HL-60/S4 treated with retinoic acid at 250 ng/mL for 4 days and 3 days (cell line): ENCODE data around the gene SMOC1.

Experiments
- in situ Hi-C: fragments of 300-500 bp; cut with MboI; formaldehyde crosslinking; loops from 2 replicates; pipeline ENCODE4 v1.7.0; 2022; ENCODE audit warnings: low sequenced_read_pairs

The SMOC1 gene

GRCh38 chr14:69979882-69980281 lies 100.7 kb downstream of the SMOC1 start:
- in situ Hi-C loops, result no loop called here

DNA sequence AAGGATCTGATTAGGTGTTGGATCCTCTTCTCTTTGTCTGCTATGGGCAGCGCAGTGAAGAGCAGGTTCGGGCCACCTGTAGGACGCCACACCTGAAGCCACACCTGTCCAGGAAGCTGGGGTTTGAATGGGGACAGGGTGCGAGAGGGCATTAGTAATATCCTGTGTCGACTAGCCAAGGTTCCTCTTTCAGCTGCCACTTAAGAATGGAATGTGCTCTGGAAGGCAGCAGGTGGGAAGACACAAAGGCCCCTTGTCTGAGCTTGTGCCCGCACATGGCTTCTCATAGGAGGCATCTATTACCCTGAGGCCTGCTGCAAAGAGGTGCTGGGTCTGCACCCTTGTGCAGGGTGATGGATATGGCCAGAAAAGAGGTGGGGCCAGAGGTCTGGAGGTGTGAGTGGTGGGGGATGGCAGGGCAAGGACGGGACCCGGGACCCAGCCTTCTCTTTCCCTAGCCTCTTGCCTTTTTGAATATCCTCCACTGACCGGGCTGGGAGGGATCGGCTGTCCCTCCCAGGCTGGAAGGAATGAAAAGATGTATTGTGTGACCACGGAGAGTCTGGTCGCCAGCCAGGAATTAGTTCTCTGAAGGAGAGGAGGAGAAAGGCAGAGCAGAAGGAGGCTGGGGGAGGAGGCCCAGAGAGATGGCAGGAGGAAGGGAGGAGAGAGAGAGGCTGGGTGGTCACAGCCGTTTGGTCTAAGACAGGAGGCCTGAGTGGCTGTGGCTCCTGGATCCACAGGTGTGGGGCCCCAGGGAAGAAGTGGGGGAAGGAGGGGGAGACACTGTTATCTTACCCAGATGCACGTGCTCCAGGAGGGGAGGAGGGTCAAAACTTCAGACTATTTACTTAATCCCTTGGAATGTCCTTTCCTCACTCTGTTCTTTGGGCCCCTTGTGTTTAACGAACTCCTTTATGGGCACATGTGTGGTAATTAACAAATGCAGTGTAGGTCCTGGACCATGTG lies 101.5 kb downstream of the SMOC1 start:
- in situ Hi-C loops, result no loop called here

DNA sequence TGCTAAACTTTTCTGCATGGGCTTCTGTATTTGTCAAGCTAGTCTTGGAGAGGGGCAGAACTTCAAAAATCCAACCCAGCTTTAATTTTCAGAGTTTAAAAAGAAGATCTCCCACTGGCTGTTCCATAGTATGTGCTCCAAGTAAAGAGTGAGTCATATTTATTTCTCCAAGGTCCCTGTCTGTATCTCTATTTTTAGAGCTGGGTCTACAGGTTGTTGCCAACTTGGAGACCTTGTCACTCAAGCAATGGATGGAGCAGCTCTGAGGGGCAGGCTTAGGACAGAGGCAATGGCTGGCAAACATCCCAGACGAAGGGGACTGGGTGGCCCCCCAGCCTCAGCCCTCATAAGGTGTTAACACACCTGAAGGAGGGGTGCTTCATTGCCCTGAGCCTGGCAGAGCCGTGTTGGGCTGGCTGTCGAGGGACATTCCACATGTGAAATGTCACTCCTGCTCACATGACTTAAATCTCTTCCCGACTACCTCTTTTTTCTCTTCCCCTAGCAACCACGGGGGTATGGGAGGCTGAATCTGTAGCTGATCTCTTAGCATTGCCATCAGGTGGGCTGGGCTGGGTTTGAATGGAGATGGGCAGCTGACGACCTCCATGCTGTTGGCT lies 103.1 kb downstream of the SMOC1 start:
- in situ Hi-C loops, result no loop called here

GRCh38 chr14:69982886-69983285 lies 103.7 kb downstream of the SMOC1 start:
- in situ Hi-C loops, result no loop called here

DNA sequence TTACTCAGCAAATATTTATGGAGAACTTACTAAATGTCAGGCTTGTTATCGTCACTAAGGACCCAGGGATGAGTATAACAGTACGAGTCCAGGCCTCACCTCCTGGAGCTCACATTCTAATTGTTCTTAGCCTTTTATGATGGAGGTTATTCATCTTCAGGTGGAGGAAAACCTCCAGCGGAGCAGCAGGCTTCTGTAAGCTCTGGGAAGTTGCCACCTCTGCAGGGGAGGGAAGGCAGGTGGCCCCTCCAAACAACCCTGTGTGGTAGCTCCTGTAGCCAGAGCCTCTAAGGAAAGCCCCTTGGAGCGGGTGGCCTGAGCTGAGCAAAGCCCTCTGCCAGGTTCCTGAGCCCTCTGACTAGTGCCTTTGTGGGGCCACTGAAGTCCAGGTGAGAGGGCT lies 104.1 kb downstream of the SMOC1 start:
- in situ Hi-C loops, result no loop called here

- in situ Hi-C loops, result no loop called here
Measured at GRCh38 chr14:69985463-69985862, 106.2 kb downstream of the SMOC1 start.

- in situ Hi-C loops, result no loop called here
Measured at GRCh38 chr14:69986336-69986735, 107.1 kb downstream of the SMOC1 start.

DNA sequence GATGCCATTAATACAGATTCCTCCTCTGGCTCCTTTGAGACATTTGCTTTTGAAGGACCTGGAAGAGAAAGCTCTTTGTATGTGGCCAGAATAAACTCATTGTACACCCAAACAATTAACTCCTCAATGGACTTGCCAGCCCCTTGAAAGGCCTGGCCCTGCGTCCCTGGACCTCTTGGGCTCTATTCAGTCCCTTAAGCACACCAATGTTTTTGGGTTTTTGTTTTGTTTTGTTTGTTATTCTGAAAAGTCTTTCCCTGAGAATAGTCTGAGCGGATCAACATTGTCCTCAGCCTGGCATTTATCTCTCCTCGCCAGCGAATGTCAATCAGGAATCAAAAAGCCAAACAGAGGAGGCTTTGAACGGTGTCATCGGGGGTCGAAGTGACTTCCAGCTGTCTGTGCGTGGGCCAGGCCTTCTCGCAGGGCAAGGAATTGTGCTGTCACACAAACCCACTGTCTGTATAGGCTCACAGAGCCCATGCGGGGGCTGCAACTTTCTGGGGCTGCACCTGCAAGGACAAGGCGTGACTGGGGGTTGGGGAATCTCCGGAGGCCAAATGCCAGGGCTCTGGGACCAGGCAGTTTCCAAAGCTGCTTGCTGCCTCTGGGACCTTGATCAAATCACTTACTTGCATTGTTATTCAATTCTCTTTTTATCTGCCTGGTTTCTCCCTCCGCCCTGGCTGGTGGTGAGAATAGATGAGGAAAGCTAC lies 108.3 kb downstream of the SMOC1 start:
- in situ Hi-C loops, result no loop called here

DNA sequence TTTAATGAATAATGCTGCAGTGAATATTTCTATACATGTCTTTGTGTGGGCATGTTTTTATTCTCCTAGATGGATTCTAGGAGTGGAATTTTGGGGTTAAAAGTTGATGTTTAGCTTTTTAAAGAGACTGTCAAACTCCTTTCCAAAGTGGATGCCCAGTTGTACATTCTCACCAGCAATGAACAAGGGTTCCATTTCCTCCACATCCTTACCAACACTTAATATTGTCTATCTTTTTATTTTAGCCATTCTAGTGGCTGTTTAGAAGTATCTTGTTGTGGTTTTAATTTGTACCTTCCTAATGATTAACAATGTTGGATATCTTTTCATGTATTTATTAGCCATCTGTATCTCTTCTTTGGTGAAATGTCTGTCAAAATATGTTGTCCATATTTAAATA lies 109.8 kb downstream of the SMOC1 start:
- in situ Hi-C loops, result no loop called here

GRCh38 chr14:69989622-69990021 lies 110.4 kb downstream of the SMOC1 start:
- in situ Hi-C loops, result no loop called here

DNA sequence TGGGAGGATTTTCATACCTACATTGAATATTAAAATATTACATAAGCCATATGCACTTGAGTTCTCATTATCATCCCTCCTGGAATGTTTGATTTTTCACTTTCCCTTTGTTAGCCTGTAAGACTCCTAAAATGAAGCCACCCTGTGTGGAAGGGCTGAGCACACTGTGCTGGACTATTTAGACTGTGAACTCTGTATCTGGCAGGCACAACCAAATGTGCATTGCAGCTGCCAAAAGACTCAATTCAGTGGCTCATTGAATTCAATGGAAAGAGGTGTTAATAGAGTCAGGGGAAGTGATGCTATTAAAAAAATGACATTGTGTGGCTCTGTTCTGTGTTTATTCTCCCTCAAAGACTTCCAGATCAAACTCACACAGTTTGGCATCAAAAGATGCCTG lies 111.1 kb downstream of the SMOC1 start:
- in situ Hi-C loops, result no loop called here

GRCh38 chr14:69991422-69991821 lies 112.2 kb downstream of the SMOC1 start:
- in situ Hi-C loops, result no loop called here

DNA sequence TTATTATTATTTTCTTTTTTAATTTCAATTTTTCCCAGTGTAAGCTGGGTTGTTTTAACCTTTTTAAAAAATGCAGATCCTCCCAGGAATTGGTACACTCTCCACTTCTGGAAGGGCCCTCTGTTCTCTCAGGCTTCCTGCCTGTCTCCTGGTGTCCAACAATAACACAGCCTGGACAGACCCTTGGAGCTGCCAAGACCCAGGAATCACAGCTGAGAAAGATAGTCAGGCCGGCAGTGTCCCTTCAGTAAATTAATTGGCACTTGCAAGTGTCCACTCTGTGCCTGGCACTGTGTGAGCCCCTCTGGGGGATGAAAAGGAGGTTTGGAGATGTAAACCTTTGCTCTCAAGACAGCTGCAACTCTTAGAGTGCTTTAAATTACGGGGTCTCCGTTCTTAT lies 113.3 kb downstream of the SMOC1 start:
- in situ Hi-C loops, result no loop called here

DNA sequence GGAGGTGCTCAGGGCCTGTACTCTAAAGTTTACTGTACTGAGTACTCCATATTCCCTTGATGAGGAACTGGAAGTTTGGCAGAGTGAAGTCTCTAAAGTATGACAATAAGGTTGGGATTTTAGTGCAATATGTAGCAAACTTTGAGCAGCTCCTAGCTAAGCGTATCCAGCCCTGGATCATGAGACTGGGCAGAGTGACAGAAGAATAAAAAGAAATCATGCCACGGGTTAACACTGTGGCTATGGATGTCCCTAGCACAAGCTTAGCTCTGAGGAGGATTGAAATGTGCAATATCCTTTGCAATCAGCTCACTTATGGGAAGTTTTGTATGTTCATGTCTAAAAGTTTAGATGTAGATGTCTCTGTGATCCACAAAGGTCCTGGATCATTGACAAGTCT lies 114.1 kb downstream of the SMOC1 start:
- in situ Hi-C loops, result no loop called here

- in situ Hi-C loops, result no loop called here
Measured at GRCh38 chr14:69994002-69994401, 114.8 kb downstream of the SMOC1 start.

- in situ Hi-C loops, result no loop called here
Measured at GRCh38 chr14:69996216-69996615, 117.0 kb downstream of the SMOC1 start.

DNA sequence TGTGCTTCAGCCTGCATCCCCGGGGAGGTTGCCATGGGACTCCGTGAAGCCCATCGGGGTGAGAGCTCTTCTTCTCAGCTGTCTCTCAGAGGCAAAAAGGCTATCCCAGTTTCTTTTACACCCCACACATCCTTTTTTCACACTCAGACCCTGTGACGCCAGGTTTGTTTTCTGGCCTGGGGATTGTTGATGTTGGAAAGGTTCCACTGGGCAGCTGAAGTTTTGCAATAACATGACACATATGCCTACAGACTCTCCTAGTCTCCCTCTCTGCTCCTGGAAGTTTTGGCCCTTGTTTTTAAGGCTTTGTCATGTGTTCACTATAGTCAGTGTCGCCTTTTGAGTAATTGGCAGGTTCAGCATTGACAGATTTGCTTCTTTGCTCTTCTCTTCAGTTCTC lies 118.6 kb downstream of the SMOC1 start:
- in situ Hi-C loops, result no loop called here

DNA sequence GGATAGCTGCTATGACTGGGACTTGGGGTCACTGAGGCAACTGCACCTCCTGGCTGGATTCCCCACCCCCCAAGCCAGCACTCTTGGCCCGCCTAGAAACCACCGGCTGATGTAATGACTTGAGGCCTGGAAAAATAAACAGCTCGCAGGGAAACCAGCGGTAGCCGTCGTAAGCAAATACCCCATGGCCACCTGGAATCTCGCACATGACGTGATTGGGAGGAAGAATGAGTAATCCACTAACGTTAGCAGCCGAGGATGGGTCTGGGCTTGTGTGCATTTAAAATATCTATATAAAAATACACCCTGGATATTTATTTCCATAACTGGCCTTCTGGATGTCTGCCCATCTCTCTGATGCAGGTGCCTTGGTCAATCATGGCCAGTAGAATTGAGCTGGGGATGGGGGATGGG lies 120.1 kb downstream of the SMOC1 start:
- in situ Hi-C loops, result no loop called here

DNA sequence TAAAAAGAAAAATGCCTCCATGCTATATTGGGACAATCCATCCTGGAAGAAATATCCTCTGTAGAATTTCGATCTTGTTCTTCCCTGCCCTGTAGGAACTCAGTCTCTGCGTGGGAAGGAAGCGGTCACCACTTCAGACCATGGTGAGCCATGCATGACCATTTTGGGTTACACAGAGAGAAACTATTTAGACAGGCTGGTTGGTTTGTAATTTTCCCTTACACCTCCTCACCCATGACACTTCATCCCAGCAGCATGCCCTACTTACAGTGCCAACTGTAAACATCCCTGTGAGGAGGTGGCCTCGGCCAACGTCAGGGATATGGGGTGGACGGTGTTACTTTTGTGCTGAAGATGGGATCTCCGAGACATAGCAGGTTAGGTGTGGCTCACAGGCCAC lies 121.4 kb downstream of the SMOC1 start:
- in situ Hi-C loops, result no loop called here

GRCh38 chr14:70002589-70003346 lies 123.6 kb downstream of the SMOC1 start:
- in situ Hi-C loops, result no loop called here

- in situ Hi-C loops, result no loop called here
Measured at GRCh38 chr14:70004791-70005190, 125.6 kb downstream of the SMOC1 start.
